ENCODE data around the gene SAG. TPM values are rescaled to one million over a fixed set of nuclear protein-coding genes. Genes with fewer than 3 reads are reported as not detected.

Gene SAG
- total RNA-seq, 2 donors from 2014 or later: 1.8 TPM; not detected in 1

GRCh38 chr2:233262562-233262961 lies 45.1 kb upstream of the SAG start:
- no peak for DNase-seq
- Histone ChIP-seq H3K36me3 (peaks cover 45% of the 10 kb centered on the region), H3K9ac (ENCODE audit: low read depth in 2 of 2, low read length in 2 of 2) (no peak overlapping the region), H3K4me3 (no peak overlapping the region), H3K27me3 (no peaks in the 10 kb centered on the region), H3K9me3 (no peaks in the 10 kb centered on the region), H3K4me1 (no peaks in the 10 kb centered on the region), H3K27ac (no peak overlapping the region)
- intact Hi-C loops (cut with DNase I): loop anchor here (10.0 kb wide), 1 partner anchor 582 kb away; no protein-coding TSS in a partner anchor
- no peak for TF ChIP-seq CTCF (IDR thresholded peaks at IDR 0.05)

- H3K4me1 ChIP-seq: no peaks in the 10 kb centered on the region
- no peak overlapping the region for H3K9ac ChIP-seq (ENCODE audit: low read depth in 2 of 2, low read length in 2 of 2)
- no peak for DNase-seq
- no peaks in the 10 kb centered on the region for H3K9me3 ChIP-seq
- intact Hi-C loops (cut with DNase I): loop anchor here (10.0 kb wide), 1 partner anchor 582 kb away; no protein-coding TSS in a partner anchor
- no peak overlapping the region for H3K27ac ChIP-seq
- peaks cover 45% of the 10 kb centered on the region for H3K36me3 ChIP-seq
- no peak for TF ChIP-seq CTCF (IDR thresholded peaks at IDR 0.05)
- H3K27me3 ChIP-seq: no peaks in the 10 kb centered on the region
- H3K4me3 ChIP-seq: no peak overlapping the region
These were observed 44.5 kb upstream of the SAG start for GRCh38 chr2:233263045-233263570.

- peaks cover 45% of the 10 kb centered on the region for H3K36me3 ChIP-seq
- DNase-seq: no peak
- intact Hi-C loops (cut with DNase I): loop anchor here (10.0 kb wide), 1 partner anchor 580 kb away; no protein-coding TSS in a partner anchor
- H3K27ac ChIP-seq: no peak overlapping the region
- no peak for TF ChIP-seq CTCF (IDR thresholded peaks at IDR 0.05)
- H3K4me3 ChIP-seq: no peak overlapping the region
- H3K9me3 ChIP-seq: no peaks in the 10 kb centered on the region
- no peaks in the 10 kb centered on the region for H3K27me3 ChIP-seq
- no peak overlapping the region for H3K9ac ChIP-seq (ENCODE audit: low read depth in 2 of 2, low read length in 2 of 2)
- no peaks in the 10 kb centered on the region for H3K4me1 ChIP-seq
These were observed 42.9 kb upstream of the SAG start for GRCh38 chr2:233264667-233265066.

- H3K27me3 ChIP-seq: no peaks in the 10 kb centered on the region
- H3K9ac ChIP-seq (ENCODE audit: low read depth in 2 of 2, low read length in 2 of 2): no peak overlapping the region
- H3K27ac ChIP-seq: no peak overlapping the region
- TF ChIP-seq CTCF (IDR thresholded peaks at IDR 0.05): no peak
- no peaks in the 10 kb centered on the region for H3K9me3 ChIP-seq
- peaks cover 39% of the 10 kb centered on the region for H3K36me3 ChIP-seq
- no peaks in the 10 kb centered on the region for H3K4me1 ChIP-seq
- intact Hi-C loops (cut with DNase I): loop anchor here (10.0 kb wide), 1 partner anchor 579 kb away; no protein-coding TSS in a partner anchor
- DNase-seq: no peak
- H3K4me3 ChIP-seq: no peak overlapping the region
These were observed 41.7 kb upstream of the SAG start for GRCh38 chr2:233265899-233266431.

- H3K4me1 ChIP-seq: no peaks in the 10 kb centered on the region
- no peak for DNase-seq
- intact Hi-C loops (cut with DNase I): loop anchor here (10.0 kb wide), 1 partner anchor 578 kb away; no protein-coding TSS in a partner anchor
These were observed 41.1 kb upstream of the SAG start for GRCh38 chr2:233266481-233266880.

More at GRCh38 chr2:233266481-233266880, 41.1 kb upstream of the SAG start:
- H3K36me3 ChIP-seq: peaks cover 39% of the 10 kb centered on the region
- H3K9me3 ChIP-seq: no peaks in the 10 kb centered on the region
- no peaks in the 10 kb centered on the region for H3K27me3 ChIP-seq
- H3K9ac ChIP-seq (ENCODE audit: low read depth in 2 of 2, low read length in 2 of 2): no peak overlapping the region
- H3K27ac ChIP-seq: no peak overlapping the region
- TF ChIP-seq CTCF (IDR thresholded peaks at IDR 0.05): no peak
- no peak overlapping the region for H3K4me3 ChIP-seq

All from colonic mucosa (tissue), 4 donors.